Fibroblast of lung (primary cell): ENCODE measurements around the gene HSD3B1.

ENCODE experiments used
- CTCF ChIP-seq, 2 donors: IDR thresholded peaks in 1 of 2; conservative IDR thresholded peaks in 1 of 2; 1 replicate in 1 of 2; 2 replicates in 1 of 2; pipeline ENCODE4 v1.5.1; 2011 to 2012; ENCODE audit warnings: low read length in 2 of 2, control low read depth in 1 of 2, inconsistent platforms in 1 of 2, low read depth in 1 of 2, mild to moderate bottlenecking in 1 of 2
- EZH2 ChIP-seq: IDR thresholded peaks from 2 replicates; pipeline ENCODE4 v1.5.1; 2012; ENCODE audit warnings: low read length, control low read depth, mild to moderate bottlenecking; ENCODE audit errors: missing control alignments

- TF ChIP-seq CTCF (conservative IDR thresholded peaks at IDR 0.05 in 1 of 2, IDR thresholded peaks at IDR 0.05 in 1 of 2; ENCODE audit: low read depth in 1 of 2, low read length in 2 of 2) (no peak), EZH2 (no peak)
Observed at GRCh38 chr1:119541389-119541788, 34.4 kb downstream of the HSD3B1 start.
